Measurements from ENCODE around the gene OR4S2. TPM values are rescaled to one million over a fixed set of nuclear protein-coding genes. Genes with fewer than 3 reads are reported as not detected.

The OR4S2 gene
- total RNA-seq, 3 donors from 2014 or later (not counting 1 experiment from before 2014, with no cell fraction given): not detected

GRCh38 chr11:55634813-55635212 lies 13.3 kb upstream of the OR4S2 start, which contains the start of gene OR4P4:
Gene OR4P4, plus strand, starts transcription at chr11:55635113.
- no peaks in the 10 kb centered on the region for H3K27me3 Mint-ChIP-seq (ENCODE audit: low read depth in 2 of 2)
- H3K9me3 Mint-ChIP-seq: peaks cover 4 to 38% of the 10 kb centered on the region in 2 donors
- 56% methylated on average over 2 of the region's 3 CpGs for WGBS (ENCODE audit: insufficient coverage)
- Histone ChIP-seq H3K27me3 (ENCODE audit: control insufficient read depth, insufficient read depth, low read length) (no peaks in the 10 kb centered on the region), H3K4me1 (ENCODE audit: control insufficient read depth, insufficient read depth, low read length) (no peaks in the 10 kb centered on the region), H3K9me3 (ENCODE audit: control insufficient read depth, insufficient read depth, low read length) (no peaks in the 10 kb centered on the region), H3K27ac (ENCODE audit: low read length) (no peak within 1 kb of the TSS), H3K4me3 (ENCODE audit: low read length) (no peak within 1 kb of the TSS), H3K36me3 (ENCODE audit: control insufficient read depth, insufficient read depth, low read length) (no peaks in the 10 kb centered on the region)
- DNase-seq (no peak), ATAC-seq (no peak)
- intact Hi-C loops (cut with micrococcal nuclease): no loop called here
- H3K4me3 Mint-ChIP-seq: no peak within 1 kb of the TSS
- no peaks in the 10 kb centered on the region for H3K4me1 Mint-ChIP-seq
- no peak for TF ChIP-seq CTCF (IDR thresholded peaks at IDR 0.05)
- no peak within 1 kb of the TSS for H3K27ac Mint-ChIP-seq
- H3K36me3 Mint-ChIP-seq: no peaks in the 10 kb centered on the region

DNA sequence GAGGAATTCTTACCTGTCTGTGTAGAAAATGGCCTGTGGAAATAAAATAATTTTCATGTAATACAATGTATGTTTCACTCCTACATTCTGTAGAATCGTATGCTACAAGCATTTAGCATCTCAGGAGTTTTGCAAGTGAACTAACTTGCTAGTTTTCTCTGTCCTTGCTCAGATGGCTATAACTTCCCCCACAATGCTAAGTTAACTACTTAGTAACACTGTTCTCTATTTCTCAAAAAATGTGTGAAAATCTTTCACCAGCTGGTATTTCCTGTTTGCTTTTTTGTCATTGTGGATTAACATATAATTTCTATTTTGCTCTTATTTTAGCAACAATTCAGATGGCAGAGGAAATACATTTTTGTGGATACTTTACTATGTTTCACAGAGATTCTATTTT lies 4.4 kb downstream of the OR4S2 start:
- 87% methylated on average over 1 of the region's 1 CpG for WGBS (ENCODE audit: insufficient coverage)
- no peak overlapping the region for H3K4me3 ChIP-seq (ENCODE audit: low read length)
- Mint-ChIP-seq H3K9me3 (peaks cover under 1 to 16% of the 10 kb centered on the region in 2 donors), H3K4me1 (no peaks in the 10 kb centered on the region), H3K27me3 (ENCODE audit: low read depth in 2 of 2) (no peaks in the 10 kb centered on the region), H3K27ac (no peak overlapping the region), H3K36me3 (no peaks in the 10 kb centered on the region), H3K4me3 (no peak overlapping the region)
- DNase-seq (no peak), ATAC-seq (no peak)
- intact Hi-C loops (cut with micrococcal nuclease): no loop called here
- no peak overlapping the region for H3K27ac ChIP-seq (ENCODE audit: low read length)
- no peaks in the 10 kb centered on the region for H3K36me3 ChIP-seq (ENCODE audit: control insufficient read depth, insufficient read depth, low read length)
- H3K4me1 ChIP-seq (ENCODE audit: control insufficient read depth, insufficient read depth, low read length): no peaks in the 10 kb centered on the region
- no peaks in the 10 kb centered on the region for H3K27me3 ChIP-seq (ENCODE audit: control insufficient read depth, insufficient read depth, low read length)
- H3K9me3 ChIP-seq (ENCODE audit: control insufficient read depth, insufficient read depth, low read length): no peaks in the 10 kb centered on the region
- no peak for TF ChIP-seq CTCF (IDR thresholded peaks at IDR 0.05)

- Histone ChIP-seq H3K9me3 (ENCODE audit: control insufficient read depth, insufficient read depth, low read length) (no peaks in the 10 kb centered on the region), H3K4me1 (ENCODE audit: control insufficient read depth, insufficient read depth, low read length) (no peaks in the 10 kb centered on the region), H3K4me3 (ENCODE audit: low read length) (no peak overlapping the region), H3K36me3 (ENCODE audit: control insufficient read depth, insufficient read depth, low read length) (no peaks in the 10 kb centered on the region), H3K27ac (ENCODE audit: low read length) (no peak overlapping the region), H3K27me3 (ENCODE audit: control insufficient read depth, insufficient read depth, low read length) (no peaks in the 10 kb centered on the region)
- H3K27me3 Mint-ChIP-seq (ENCODE audit: low read depth in 2 of 2): no peaks in the 10 kb centered on the region
- intact Hi-C loops (cut with micrococcal nuclease): no loop called here
- no peak for TF ChIP-seq CTCF (IDR thresholded peaks at IDR 0.05)
- DNase-seq (no peak), ATAC-seq (no peak)
- no peaks in the 10 kb centered on the region for H3K4me1 Mint-ChIP-seq
- H3K9me3 Mint-ChIP-seq: peaks cover 5 to 20% of the 10 kb centered on the region in 2 donors
- H3K36me3 Mint-ChIP-seq: no peaks in the 10 kb centered on the region
- H3K4me3 Mint-ChIP-seq: no peak overlapping the region
- H3K27ac Mint-ChIP-seq: no peak overlapping the region
Observed at GRCh38 chr11:55655096-55655495, 7.0 kb downstream of the OR4S2 start.

GRCh38 chr11:55658031-55658573 lies 10.0 kb downstream of the OR4S2 start:
- ATAC-seq: no peak
- H3K9me3 Mint-ChIP-seq: peaks cover 6 to 18% of the 10 kb centered on the region in 2 donors
- 88% methylated on average over 2 of the region's 2 CpGs for WGBS (ENCODE audit: insufficient coverage)

More at GRCh38 chr11:55658031-55658573, 10.0 kb downstream of the OR4S2 start:
- no peak overlapping the region for H3K4me3 Mint-ChIP-seq
- Histone ChIP-seq H3K36me3 (ENCODE audit: control insufficient read depth, insufficient read depth, low read length) (no peaks in the 10 kb centered on the region), H3K27me3 (ENCODE audit: control insufficient read depth, insufficient read depth, low read length) (no peaks in the 10 kb centered on the region), H3K9me3 (ENCODE audit: control insufficient read depth, insufficient read depth, low read length) (peaks cover 4% of the 10 kb centered on the region), H3K4me3 (ENCODE audit: low read length) (no peak overlapping the region), H3K27ac (ENCODE audit: low read length) (no peak overlapping the region), H3K4me1 (ENCODE audit: control insufficient read depth, insufficient read depth, low read length) (no peaks in the 10 kb centered on the region)
- DNase-seq: no peak
- H3K27ac Mint-ChIP-seq: no peak overlapping the region
- TF ChIP-seq CTCF (IDR thresholded peaks at IDR 0.05): no peak
- H3K4me1 Mint-ChIP-seq: no peaks in the 10 kb centered on the region
- no peaks in the 10 kb centered on the region for H3K27me3 Mint-ChIP-seq (ENCODE audit: low read depth in 2 of 2)
- H3K36me3 Mint-ChIP-seq: no peaks in the 10 kb centered on the region
- intact Hi-C loops (cut with micrococcal nuclease): no loop called here

Measured in natural killer cell (primary cell).